Large intestine (tissue), 3 donors: ENCODE results near the gene FLT1. TPM values are rescaled to one million over a fixed set of nuclear protein-coding genes. Genes with fewer than 3 reads are reported as not detected.

Source experiments
- DNase-seq, 2 donors: peaks; one replicate each; pipeline versions ENCODE4 v3.0.0 to v3.0.0-alpha.2; 2013
- H3K27ac ChIP-seq: one replicate; pipeline ENCODE4 v1.5.1; 2013; ENCODE audit warnings: low read length
- H3K27me3 ChIP-seq: 2 replicates; pipeline ENCODE4 v1.6.1; 2013; ENCODE audit warnings: low read length; ENCODE audit not compliant: control insufficient read depth, insufficient read depth
- H3K36me3 ChIP-seq: 2 replicates; pipeline ENCODE4 v1.6.1; 2013; ENCODE audit warnings: low read length; ENCODE audit not compliant: control insufficient read depth, insufficient read depth
- H3K4me1 ChIP-seq: one replicate; pipeline ENCODE4 v1.6.1; 2013; ENCODE audit warnings: low read length; ENCODE audit not compliant: control insufficient read depth, insufficient read depth
- H3K4me3 ChIP-seq: one replicate; pipeline ENCODE4 v1.5.1; 2013; ENCODE audit warnings: low read length
- H3K9me3 ChIP-seq: one replicate; pipeline ENCODE4 v1.6.1; 2013; ENCODE audit warnings: mild to moderate bottlenecking, low read depth, low read length, moderate library complexity; ENCODE audit not compliant: control insufficient read depth
- WGBS: methylation state at CpG from one replicate; pipeline ENCODE4 v1.1.5; 2013; ENCODE audit warnings: low lambda C conversion rate; ENCODE audit not compliant: insufficient coverage; 5-methylcytosine and 5-hydroxymethylcytosine counted together
- polyA plus RNA-seq: library from polyadenylated mRNA; unstranded; fragments of 120-200 nt; gene quantifications from one replicate; pipeline ENCODE4 v1.2.1, GENCODE V29; 2013

Gene FLT1
- polyA plus RNA-seq, 1 donor = 6.9 TPM

- H3K27me3 ChIP-seq = no peaks in the 10 kb centered on the region
- H3K9me3 ChIP-seq = no peaks in the 10 kb centered on the region
- WGBS = no CpG with 5 or more reads among the region's 4 CpGs
- H3K27ac ChIP-seq = no peak overlapping the region
- DNase-seq = no peak
- H3K4me1 ChIP-seq = no peaks in the 10 kb centered on the region
- H3K36me3 ChIP-seq = no peaks in the 10 kb centered on the region
- H3K4me3 ChIP-seq = no peak overlapping the region
Observed at GRCh38 chr13:28394422-28394821, 100.5 kb downstream of the FLT1 start.

- Histone ChIP-seq H3K9me3 (no peaks in the 10 kb centered on the region), H3K4me3 (no peak overlapping the region), H3K4me1 (no peaks in the 10 kb centered on the region), H3K27ac (no peak overlapping the region), H3K36me3 (no peaks in the 10 kb centered on the region), H3K27me3 (no peaks in the 10 kb centered on the region)
- WGBS = 100% methylated on average over 3 of the region's 5 CpGs
- no peak for DNase-seq
Observed at GRCh38 chr13:28392896-28393505, 101.9 kb downstream of the FLT1 start.

GRCh38 chr13:28392428-28392827 lies 102.5 kb downstream of the FLT1 start:
- Histone ChIP-seq H3K36me3 (no peaks in the 10 kb centered on the region), H3K4me3 (no peak overlapping the region), H3K27me3 (no peaks in the 10 kb centered on the region), H3K9me3 (no peaks in the 10 kb centered on the region), H3K4me1 (no peaks in the 10 kb centered on the region), H3K27ac (no peak overlapping the region)
- WGBS = no CpG with 5 or more reads among the region's 2 CpGs
- DNase-seq = no peak

GRCh38 chr13:28387740-28388501 lies 107.0 kb downstream of the FLT1 start:
- H3K36me3 ChIP-seq = no peaks in the 10 kb centered on the region
- H3K4me1 ChIP-seq = no peaks in the 10 kb centered on the region
- no peak overlapping the region for H3K27ac ChIP-seq
- H3K27me3 ChIP-seq = no peaks in the 10 kb centered on the region
- WGBS = 100% methylated on average over 1 of the region's 4 CpGs
- H3K4me3 ChIP-seq = no peak overlapping the region
- no peak for DNase-seq
- no peaks in the 10 kb centered on the region for H3K9me3 ChIP-seq

- no peaks in the 10 kb centered on the region for H3K27me3 ChIP-seq
- no peak overlapping the region for H3K4me3 ChIP-seq
- no peak overlapping the region for H3K27ac ChIP-seq
- DNase-seq = no peak
- 80% methylated on average over 1 of the region's 1 CpG for WGBS
- H3K9me3 ChIP-seq = no peaks in the 10 kb centered on the region
- H3K36me3 ChIP-seq = no peaks in the 10 kb centered on the region
- H3K4me1 ChIP-seq = no peaks in the 10 kb centered on the region
Observed at GRCh38 chr13:28385362-28385761, 109.6 kb downstream of the FLT1 start.

- H3K36me3 ChIP-seq = no peaks in the 10 kb centered on the region
- no peaks in the 10 kb centered on the region for H3K9me3 ChIP-seq
- no peaks in the 10 kb centered on the region for H3K4me1 ChIP-seq
- WGBS = 100% methylated on average over 2 of the region's 4 CpGs
- no peaks in the 10 kb centered on the region for H3K27me3 ChIP-seq
- DNase-seq = no peak
- no peak overlapping the region for H3K4me3 ChIP-seq
- no peak overlapping the region for H3K27ac ChIP-seq
Observed at GRCh38 chr13:28384789-28385188, 110.1 kb downstream of the FLT1 start.

- no peaks in the 10 kb centered on the region for H3K27me3 ChIP-seq
- H3K9me3 ChIP-seq = no peaks in the 10 kb centered on the region
- DNase-seq = no peak
- no peak overlapping the region for H3K4me3 ChIP-seq
- H3K36me3 ChIP-seq = no peaks in the 10 kb centered on the region
- 100% methylated on average over 1 of the region's 3 CpGs for WGBS
- no peak overlapping the region for H3K27ac ChIP-seq
- no peaks in the 10 kb centered on the region for H3K4me1 ChIP-seq
Observed at GRCh38 chr13:28380319-28380718, 114.6 kb downstream of the FLT1 start.

GRCh38 chr13:28379371-28380083 lies 115.4 kb downstream of the FLT1 start:
- Histone ChIP-seq H3K36me3 (no peaks in the 10 kb centered on the region), H3K9me3 (no peaks in the 10 kb centered on the region), H3K4me1 (no peaks in the 10 kb centered on the region), H3K27ac (no peak overlapping the region), H3K27me3 (no peaks in the 10 kb centered on the region), H3K4me3 (no peak overlapping the region)
- DNase-seq = no peak
- 92% methylated on average over 2 of the region's 12 CpGs for WGBS

GRCh38 chr13:28376604-28377003 lies 118.3 kb downstream of the FLT1 start:
- Histone ChIP-seq H3K27me3 (no peaks in the 10 kb centered on the region), H3K4me1 (no peaks in the 10 kb centered on the region), H3K9me3 (no peaks in the 10 kb centered on the region), H3K27ac (no peak overlapping the region), H3K36me3 (no peaks in the 10 kb centered on the region), H3K4me3 (no peak overlapping the region)
- no peak for DNase-seq
- WGBS = no CpG with 5 or more reads among the region's 2 CpGs

GRCh38 chr13:28375250-28375930 lies 119.5 kb downstream of the FLT1 start:
- H3K4me3 ChIP-seq = no peak overlapping the region
- no peaks in the 10 kb centered on the region for H3K36me3 ChIP-seq
- H3K27ac ChIP-seq = no peak overlapping the region
- 100% methylated on average over 1 of the region's 5 CpGs for WGBS
- no peak for DNase-seq
- no peaks in the 10 kb centered on the region for H3K4me1 ChIP-seq
- H3K27me3 ChIP-seq = no peaks in the 10 kb centered on the region
- no peaks in the 10 kb centered on the region for H3K9me3 ChIP-seq
